ENCODE results near the gene NCL.

Gene NCL

GRCh38 chr2:231455222-231455621 lies 9.1 kb downstream of the NCL start:
- no peak for DNase-seq (ENCODE audit: low read depth, low spot score)
- no peak for TF ChIP-seq CTCF (IDR thresholded peaks at IDR 0.05; ENCODE audit: insufficient read depth, low read length, missing control alignments)
- CTCF ChIA-PET = interaction anchor here (0.9 to 8.6 kb wide), 6 partner anchors 10 to 351 kb away, joined by 3 to 124 read pairs (median 24); partner anchors contain the start of gene NCL
- POLR2A ChIA-PET = interaction anchor here (4.8 kb wide), 1 partner anchor 9 kb away, joined by 56 read pairs; the partner anchor contains the start of gene NCL
- H3K4me3 ChIP-seq (ENCODE audit: low read depth, low read length) = no peak overlapping the region

- DNase-seq (ENCODE audit: low read depth, low spot score) = no peak
- CTCF ChIA-PET = interaction anchor here (1.5 to 8.6 kb wide), 6 partner anchors 10 to 552 kb away, joined by 3 to 124 read pairs (median 24); partner anchors contain the start of gene NCL
- no peak for TF ChIP-seq CTCF (IDR thresholded peaks at IDR 0.05; ENCODE audit: insufficient read depth, low read length, missing control alignments)
- no peak overlapping the region for H3K4me3 ChIP-seq (ENCODE audit: low read depth, low read length)
- POLR2A ChIA-PET = interaction anchor here (0.6 to 4.8 kb wide), 2 partner anchors 10 to 582 kb away, joined by 3 to 56 read pairs; partner anchors contain the start of gene NCL
Measured at GRCh38 chr2:231454361-231454791, 9.9 kb downstream of the NCL start.

GRCh38 chr2:231452799-231453508 lies 11.3 kb downstream of the NCL start:
- H3K4me3 ChIP-seq (ENCODE audit: low read depth, low read length) = no peak overlapping the region
- TF ChIP-seq CTCF (IDR thresholded peaks at IDR 0.05; ENCODE audit: insufficient read depth, low read length, missing control alignments) = no peak
- DNase-seq (ENCODE audit: low read depth, low spot score) = no peak
- POLR2A ChIA-PET = interaction anchor here (4.8 kb wide), 1 partner anchor 11 kb away, joined by 56 read pairs; the partner anchor contains the start of gene NCL
- CTCF ChIA-PET = interaction anchor here (1.2 to 8.6 kb wide), 20 partner anchors 11 to 628 kb away, joined by 3 to 124 read pairs (median 6); partner anchors contain the start of gene NCL

GRCh38 chr2:231450548-231450989 lies 13.7 kb downstream of the NCL start:
- TF ChIP-seq CTCF (IDR thresholded peaks at IDR 0.05; ENCODE audit: insufficient read depth, low read length, missing control alignments) = no peak
- no peak overlapping the region for H3K4me3 ChIP-seq (ENCODE audit: low read depth, low read length)
- no peak for DNase-seq (ENCODE audit: low read depth, low spot score)
- POLR2A ChIA-PET = interaction anchor here (0.6 kb wide), 1 partner anchor 309 kb away, joined by 4 read pairs; no protein-coding TSS in a partner anchor
- CTCF ChIA-PET = interaction anchor here (1.2 to 8.6 kb wide), 8 partner anchors 14 to 626 kb away, joined by 3 to 124 read pairs (median 13); partner anchors contain the start of gene NCL

- ChIA-PET POLR2A (no interaction called here), CTCF (interaction anchor here (1.2 to 7.5 kb wide), 4 partner anchors 15 to 346 kb away, joined by 3 to 89 read pairs (median 22); partner anchors contain the start of gene NCL)
- DNase-seq (ENCODE audit: low read depth, low spot score) = no peak
- no peak for TF ChIP-seq CTCF (IDR thresholded peaks at IDR 0.05; ENCODE audit: insufficient read depth, low read length, missing control alignments)
- no peak overlapping the region for H3K4me3 ChIP-seq (ENCODE audit: low read depth, low read length)
Measured at GRCh38 chr2:231449503-231450054, 14.7 kb downstream of the NCL start.

- CTCF ChIA-PET = interaction anchor here (1.0 to 1.4 kb wide), 2 partner anchors 15 to 31 kb away, joined by 3 to 4 read pairs; no protein-coding TSS in a partner anchor
- no peak for DNase-seq (ENCODE audit: low read depth, low spot score)
- H3K4me3 ChIP-seq (ENCODE audit: low read depth, low read length) = no peak overlapping the region
- no peak for TF ChIP-seq CTCF (IDR thresholded peaks at IDR 0.05; ENCODE audit: insufficient read depth, low read length, missing control alignments)
- POLR2A ChIA-PET = no interaction called here
Measured at GRCh38 chr2:231436957-231437356, 27.3 kb downstream of the NCL start.

Measured in AG04449 (cell line).